Measurements from ENCODE around the gene TREML4. TPM values are rescaled to one million over a fixed set of nuclear protein-coding genes. Genes with fewer than 3 reads are reported as not detected.

The TREML4 gene
- polyA plus RNA-seq, 2 of the 4 experiments (the other 2 are of a cell fraction) = not detected

- WGBS (ENCODE audit: missing lambda C conversion rate) = 4% methylated on average over 1 of the region's 1 CpG
- CTCF ChIA-PET = no interaction called here
- ATAC-seq (no peak), FAIRE-seq (no peak), DNase-seq (ENCODE audit: low read depth in 1 of 2, low spot score in 1 of 2) (no peak)
- peaks cover 3% of the 10 kb centered on the region; the same call in 2 of the 3 replicates for H3K9me3 ChIP-seq
- POLR2A ChIA-PET = no interaction called here
- TF ChIP-seq POLR2AphosphoS2 (conservative IDR thresholded peaks at IDR 0.05; ENCODE audit: low read length) (no peak), HOXA7 (CRISPR knock-in tag; IDR thresholded peaks at IDR 0.05) (no peak), ZC3H11A (IDR thresholded peaks at IDR 0.05) (no peak), EP300 (IDR thresholded peaks at IDR 0.05) (no peak), ZNF302 (CRISPR knock-in tag; IDR thresholded peaks at IDR 0.05) (no peak), CBX2 (IDR thresholded peaks at IDR 0.05; ENCODE audit: borderline replicate concordance, low read depth) (no peak), TP53 (CRISPR knock-in tag; IDR thresholded peaks at IDR 0.05) (no peak), RCOR1 (IDR thresholded peaks at IDR 0.05; ENCODE audit: low read depth, low read length) (no peak), RFX5 (IDR thresholded peaks at IDR 0.05) (no peak), JUN (IDR thresholded peaks at IDR 0.05) (no peak), EHF (CRISPR knock-in tag; IDR thresholded peaks at IDR 0.05) (no peak), HMGXB4 (CRISPR knock-in tag; IDR thresholded peaks at IDR 0.05; ENCODE audit: borderline replicate concordance) (no peak), KDM1A (IDR thresholded peaks at IDR 0.05; ENCODE audit: low read depth) (no peak), SREBF2 (IDR thresholded peaks at IDR 0.05) (no peak), TFCP2L1 (CRISPR knock-in tag; IDR thresholded peaks at IDR 0.05) (no peak), KDM5A (IDR thresholded peaks at IDR 0.05) (no peak), JUNB (IDR thresholded peaks at IDR 0.05) (no peak)
- TF ChIP-seq, protein P1, sequence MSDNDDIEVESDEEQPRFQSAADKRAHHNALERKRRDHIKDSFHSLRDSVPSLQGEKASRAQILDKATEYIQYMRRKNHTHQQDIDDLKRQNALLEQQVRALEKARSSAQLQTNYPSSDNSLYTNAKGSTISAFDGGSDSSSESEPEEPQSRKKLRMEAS (IDR thresholded peaks at IDR 0.05) = no peak
- TF ChIP-seq, protein P2, sequence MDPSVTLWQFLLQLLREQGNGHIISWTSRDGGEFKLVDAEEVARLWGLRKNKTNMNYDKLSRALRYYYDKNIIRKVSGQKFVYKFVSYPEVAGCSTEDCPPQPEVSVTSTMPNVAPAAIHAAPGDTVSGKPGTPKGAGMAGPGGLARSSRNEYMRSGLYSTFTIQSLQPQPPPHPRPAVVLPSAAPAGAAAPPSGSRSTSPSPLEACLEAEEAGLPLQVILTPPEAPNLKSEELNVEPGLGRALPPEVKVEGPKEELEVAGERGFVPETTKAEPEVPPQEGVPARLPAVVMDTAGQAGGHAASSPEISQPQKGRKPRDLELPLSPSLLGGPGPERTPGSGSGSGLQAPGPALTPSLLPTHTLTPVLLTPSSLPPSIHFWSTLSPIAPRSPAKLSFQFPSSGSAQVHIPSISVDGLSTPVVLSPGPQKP (IDR thresholded peaks at IDR 0.05; ENCODE audit: low read depth, low read length) = no peak
- H3K4me3 ChIP-seq = no peak overlapping the region
- H3K27ac ChIP-seq = no peak overlapping the region
- no peak overlapping the region for H3K4me2 ChIP-seq
- no peaks in the 10 kb centered on the region for H3K4me1 ChIP-seq
These were observed 35.1 kb downstream of the TREML4 start for GRCh38 chr6:41263267-41263666.

- POLR2A ChIA-PET = no interaction called here
- DNase-seq (ENCODE audit: low read depth in 1 of 2, low spot score in 1 of 2) (no peak), FAIRE-seq (no peak), ATAC-seq (no peak)
- CTCF ChIA-PET = no interaction called here
- H3K4me3 ChIP-seq = no peak overlapping the region
- H3K27ac ChIP-seq = no peak overlapping the region
- H3K4me2 ChIP-seq = no peak overlapping the region
- peaks cover 3% of the 10 kb centered on the region; the same call in 1 of the 3 replicates for H3K9me3 ChIP-seq
- H3K4me1 ChIP-seq = no peaks in the 10 kb centered on the region
- TF ChIP-seq EP300 (IDR thresholded peaks at IDR 0.05) = no peak
- TF ChIP-seq SMC3 (IDR thresholded peaks at IDR 0.05) = no peak
- TF ChIP-seq FOSL2 (IDR thresholded peaks at IDR 0.05) = no peak
- TF ChIP-seq FOSL2 (CRISPR knock-in tag; IDR thresholded peaks at IDR 0.05) = no peak
- no peak for TF ChIP-seq NFE2L2 (conservative IDR thresholded peaks at IDR 0.05; ENCODE audit: low read length)
- no peak for TF ChIP-seq EHMT2 (IDR thresholded peaks at IDR 0.05; ENCODE audit: low read depth)
- TF ChIP-seq CEBPB (IDR thresholded peaks at IDR 0.05) = no peak
These were observed 38.4 kb downstream of the TREML4 start for GRCh38 chr6:41266541-41266940.

DNA sequence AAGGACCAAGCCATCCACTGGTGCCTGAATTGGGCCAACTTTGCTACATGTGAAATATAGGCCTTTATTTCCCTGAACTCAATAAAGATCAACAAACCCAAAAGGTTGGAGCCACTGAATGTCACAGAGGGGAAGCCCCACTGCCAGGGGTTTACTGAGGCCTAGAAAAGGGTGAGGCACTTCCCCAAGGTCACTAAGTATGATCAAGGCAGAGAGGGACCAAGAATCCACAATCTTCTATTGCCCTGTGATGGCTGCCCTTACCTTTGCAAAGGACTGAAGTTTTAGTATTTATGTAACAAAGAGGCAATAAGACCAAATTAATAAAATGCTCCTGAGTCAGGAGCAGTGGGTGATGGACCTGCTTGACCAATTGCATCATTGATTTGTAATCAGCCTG is 40.3 kb downstream of the TREML4 start:
- H3K4me1 ChIP-seq = no peaks in the 10 kb centered on the region
- no peak for FAIRE-seq
- DNase-seq (ENCODE audit: low read depth in 1 of 2, low spot score in 1 of 2) = no peak
- TF ChIP-seq, protein P3, sequence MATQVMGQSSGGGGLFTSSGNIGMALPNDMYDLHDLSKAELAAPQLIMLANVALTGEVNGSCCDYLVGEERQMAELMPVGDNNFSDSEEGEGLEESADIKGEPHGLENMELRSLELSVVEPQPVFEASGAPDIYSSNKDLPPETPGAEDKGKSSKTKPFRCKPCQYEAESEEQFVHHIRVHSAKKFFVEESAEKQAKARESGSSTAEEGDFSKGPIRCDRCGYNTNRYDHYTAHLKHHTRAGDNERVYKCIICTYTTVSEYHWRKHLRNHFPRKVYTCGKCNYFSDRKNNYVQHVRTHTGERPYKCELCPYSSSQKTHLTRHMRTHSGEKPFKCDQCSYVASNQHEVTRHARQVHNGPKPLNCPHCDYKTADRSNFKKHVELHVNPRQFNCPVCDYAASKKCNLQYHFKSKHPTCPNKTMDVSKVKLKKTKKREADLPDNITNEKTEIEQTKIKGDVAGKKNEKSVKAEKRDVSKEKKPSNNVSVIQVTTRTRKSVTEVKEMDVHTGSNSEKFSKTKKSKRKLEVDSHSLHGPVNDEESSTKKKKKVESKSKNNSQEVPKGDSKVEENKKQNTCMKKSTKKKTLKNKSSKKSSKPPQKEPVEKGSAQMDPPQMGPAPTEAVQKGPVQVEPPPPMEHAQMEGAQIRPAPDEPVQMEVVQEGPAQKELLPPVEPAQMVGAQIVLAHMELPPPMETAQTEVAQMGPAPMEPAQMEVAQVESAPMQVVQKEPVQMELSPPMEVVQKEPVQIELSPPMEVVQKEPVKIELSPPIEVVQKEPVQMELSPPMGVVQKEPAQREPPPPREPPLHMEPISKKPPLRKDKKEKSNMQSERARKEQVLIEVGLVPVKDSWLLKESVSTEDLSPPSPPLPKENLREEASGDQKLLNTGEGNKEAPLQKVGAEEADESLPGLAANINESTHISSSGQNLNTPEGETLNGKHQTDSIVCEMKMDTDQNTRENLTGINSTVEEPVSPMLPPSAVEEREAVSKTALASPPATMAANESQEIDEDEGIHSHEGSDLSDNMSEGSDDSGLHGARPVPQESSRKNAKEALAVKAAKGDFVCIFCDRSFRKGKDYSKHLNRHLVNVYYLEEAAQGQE (IDR thresholded peaks at IDR 0.05) = no peak
- no peak for TF ChIP-seq KDM1A (IDR thresholded peaks at IDR 0.05; ENCODE audit: low read depth)
- no peak for TF ChIP-seq HMGXB4 (CRISPR knock-in tag; IDR thresholded peaks at IDR 0.05; ENCODE audit: borderline replicate concordance)
- no peak for TF ChIP-seq EHMT2 (IDR thresholded peaks at IDR 0.05; ENCODE audit: low read depth)
- no peak for TF ChIP-seq HOXB5 (CRISPR knock-in tag; IDR thresholded peaks at IDR 0.05)
- no peak for TF ChIP-seq NFE2L2 (conservative IDR thresholded peaks at IDR 0.05; ENCODE audit: low read length)
- TF ChIP-seq RAD21 (conservative IDR thresholded peaks at IDR 0.05 in 1 of 2, IDR thresholded peaks at IDR 0.05 in 1 of 2) = no peak
- no peak for TF ChIP-seq HES2 (IDR thresholded peaks at IDR 0.05)

More for the DNA sequence above, 40.3 kb downstream of the TREML4 start:
- ATAC-seq = no peak
- POLR2A ChIA-PET = no interaction called here
- no peak overlapping the region for H3K4me3 ChIP-seq
- H3K9me3 ChIP-seq = peaks cover 3% of the 10 kb centered on the region; the same call in 1 of the 3 replicates
- CTCF ChIA-PET = no interaction called here
- H3K4me2 ChIP-seq = no peak overlapping the region
- no peak overlapping the region for H3K27ac ChIP-seq
